HG03575 (cell line): ENCODE results near the gene A4GNT.
"Not testable (repeated sequence)": the region's sequence is repeated elsewhere in the genome, so short reads cannot be mapped to it uniquely, and the experiment has no call there.

Experiments
- ATAC-seq: cut with Tn5 transposase; IDR thresholded peaks from one replicate; pipeline ENCODE4 v1.9.1; 2021; ENCODE audit not compliant: unreplicated experiment, insufficient number of reproducible peaks, low FRiP score; ENCODE audit errors: extremely low read depth

A4GNT gene

DNA sequence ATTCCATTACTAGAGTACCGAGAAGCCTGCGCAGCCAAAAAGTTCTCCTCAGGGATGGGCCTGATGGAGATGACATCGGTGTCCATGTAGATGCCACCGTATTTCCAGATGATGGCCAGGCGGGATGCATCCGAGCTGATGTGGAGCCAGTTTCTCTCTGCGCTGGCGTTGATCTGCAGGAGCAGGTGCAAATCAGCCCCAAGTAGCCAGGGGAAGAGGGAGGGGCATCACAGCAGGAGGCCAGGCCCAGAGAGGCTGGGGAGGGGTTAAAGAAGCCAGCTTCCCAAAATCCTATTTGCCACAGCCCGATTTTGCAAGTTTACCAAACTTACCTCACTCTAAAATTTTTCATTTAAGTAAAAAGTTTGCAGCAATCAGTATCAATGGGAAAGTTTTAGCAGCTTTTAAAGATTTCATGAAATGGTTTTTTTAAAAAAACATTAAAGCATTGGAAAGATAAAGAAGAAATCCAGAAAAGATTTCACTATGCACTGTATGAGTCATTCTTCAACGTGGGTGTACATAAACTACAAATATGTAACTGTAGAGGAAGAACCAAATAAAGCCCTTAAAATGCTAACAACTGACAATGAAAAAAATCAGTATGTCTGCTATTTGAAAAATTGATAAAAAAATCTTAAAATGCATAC is 7.4 kb downstream of the A4GNT start:
- ATAC-seq, result no peak

DNA sequence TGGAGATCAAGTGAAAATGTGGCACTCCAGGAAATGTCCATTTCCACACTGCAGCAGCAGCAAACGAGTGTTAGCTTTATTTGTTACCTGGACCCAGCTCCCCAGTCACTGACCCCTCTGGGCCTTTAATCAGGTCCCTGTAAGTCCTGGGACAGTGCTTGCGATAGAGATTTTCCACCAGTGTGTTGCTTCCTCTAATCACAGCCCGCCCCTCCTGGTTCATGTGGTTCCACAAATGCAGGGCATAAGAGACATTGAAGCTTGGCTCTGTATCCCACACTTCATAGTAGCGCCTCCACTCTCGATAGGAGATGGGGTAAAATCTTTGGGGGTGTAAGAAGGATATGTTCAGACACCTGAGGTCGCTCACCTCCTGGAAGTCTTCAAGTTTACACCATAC is 8.0 kb downstream of the A4GNT start:
- no peak for ATAC-seq

DNA sequence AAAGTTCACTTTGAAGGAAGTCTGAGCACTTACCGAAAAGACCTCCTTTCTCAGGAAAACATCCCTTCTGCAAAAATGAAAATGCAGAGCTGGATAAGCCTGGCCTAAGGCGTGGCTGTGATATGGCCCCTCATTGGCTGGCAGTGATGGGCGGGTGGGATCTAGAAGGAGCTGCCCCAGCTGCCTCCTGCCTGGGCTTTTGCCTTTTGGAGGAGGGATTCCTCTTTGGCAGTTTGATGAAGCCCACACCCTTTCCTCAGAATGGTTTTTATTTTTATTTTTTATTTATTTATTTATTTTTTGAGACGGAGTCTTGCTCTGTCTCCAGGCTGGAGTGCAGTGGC is 12.8 kb downstream of the A4GNT start:
- no peak for ATAC-seq

DNA sequence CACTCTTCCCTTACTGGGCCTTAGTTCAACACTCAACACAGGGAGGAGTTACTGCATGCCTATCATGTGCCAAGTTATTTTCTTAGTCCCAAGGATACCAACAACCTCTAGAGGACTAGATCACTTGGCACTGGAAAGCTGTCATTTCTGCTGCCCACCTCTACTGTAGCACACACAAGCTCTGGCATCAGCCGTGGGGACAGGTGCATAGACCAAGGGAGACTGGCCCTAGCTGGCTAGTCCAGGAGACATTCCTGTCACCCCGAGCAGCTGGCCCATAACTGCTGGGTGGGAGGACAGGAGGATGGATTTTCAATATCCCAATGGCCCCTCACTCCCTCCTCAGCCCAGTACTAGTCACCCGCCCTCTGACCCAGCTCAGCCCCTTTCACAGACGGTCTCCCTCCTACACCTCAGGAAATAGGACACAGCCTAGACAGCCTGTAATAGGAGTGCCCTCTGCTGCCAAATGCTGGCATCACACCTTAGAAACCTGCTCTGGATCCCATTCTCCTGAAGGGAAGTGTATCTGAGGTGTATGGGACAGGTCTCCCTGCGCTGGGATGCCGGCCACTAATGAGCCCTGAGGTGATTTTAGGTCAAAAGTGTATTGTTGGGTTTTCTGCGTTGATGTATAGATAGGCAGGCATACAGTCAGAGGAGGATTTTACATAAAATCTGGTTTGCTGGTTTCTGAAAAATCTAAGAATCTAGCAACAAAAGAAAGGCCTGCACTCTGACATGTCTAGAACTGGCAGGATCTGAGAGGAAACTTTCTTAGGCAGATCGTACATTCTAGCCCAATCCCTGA is 13.4 kb downstream of the A4GNT start:
- no peak for ATAC-seq

DNA sequence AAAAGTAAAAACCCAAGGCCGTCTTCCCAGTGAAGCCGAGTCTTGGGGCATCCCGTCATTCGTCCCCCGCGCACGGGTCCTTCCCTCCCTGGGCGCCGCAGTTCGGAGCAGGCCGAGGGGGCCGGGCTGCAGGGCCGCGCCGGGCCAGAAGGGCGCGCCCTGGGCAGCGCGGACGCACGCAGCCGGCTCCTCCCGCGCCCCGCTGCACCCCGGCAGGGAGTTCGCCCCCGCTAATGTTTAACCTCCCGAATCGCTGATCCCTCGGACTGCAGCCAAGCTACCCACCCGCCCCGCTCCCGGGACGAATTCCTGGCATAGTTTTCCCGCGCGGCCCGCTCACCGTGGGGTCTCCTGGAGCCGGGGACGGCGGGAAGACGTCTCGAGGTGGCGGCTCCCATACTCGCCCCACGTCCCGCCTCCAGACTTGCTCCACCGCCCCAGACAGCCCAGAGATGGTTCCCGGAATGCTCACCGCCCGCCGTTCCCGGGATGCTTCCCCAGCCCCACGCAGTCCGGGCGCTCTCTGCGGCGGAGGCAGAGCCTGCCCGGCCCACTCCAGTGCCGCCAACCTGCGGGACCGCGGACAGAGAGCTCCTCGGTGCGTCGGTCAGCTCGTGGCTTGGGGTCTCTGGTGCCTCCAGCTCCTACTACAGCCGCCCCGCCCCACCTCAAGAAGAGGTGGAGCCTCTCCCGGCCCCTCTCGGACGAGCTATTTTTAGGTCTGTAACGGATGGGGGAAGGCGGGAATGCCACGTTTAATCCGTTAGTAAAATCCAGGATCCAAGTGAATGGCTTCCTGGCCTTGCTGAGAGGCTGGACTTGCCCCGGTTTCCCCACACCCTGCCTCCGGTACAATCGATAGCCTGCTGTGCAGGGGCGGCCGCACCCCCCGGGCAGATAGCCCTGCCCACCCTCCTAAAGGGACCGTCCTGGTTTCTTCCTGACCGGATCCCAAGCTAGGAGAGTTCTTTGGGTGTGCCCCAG is 16.9 kb downstream of the A4GNT start, which contains the start of gene DZIP1L:
Gene DZIP1L (minus strand): TSS at position 621 of the 984 bp plus-strand sequence. CDS start 11,637 bp downstream, outside the sequence.
- no peak for ATAC-seq

DNA sequence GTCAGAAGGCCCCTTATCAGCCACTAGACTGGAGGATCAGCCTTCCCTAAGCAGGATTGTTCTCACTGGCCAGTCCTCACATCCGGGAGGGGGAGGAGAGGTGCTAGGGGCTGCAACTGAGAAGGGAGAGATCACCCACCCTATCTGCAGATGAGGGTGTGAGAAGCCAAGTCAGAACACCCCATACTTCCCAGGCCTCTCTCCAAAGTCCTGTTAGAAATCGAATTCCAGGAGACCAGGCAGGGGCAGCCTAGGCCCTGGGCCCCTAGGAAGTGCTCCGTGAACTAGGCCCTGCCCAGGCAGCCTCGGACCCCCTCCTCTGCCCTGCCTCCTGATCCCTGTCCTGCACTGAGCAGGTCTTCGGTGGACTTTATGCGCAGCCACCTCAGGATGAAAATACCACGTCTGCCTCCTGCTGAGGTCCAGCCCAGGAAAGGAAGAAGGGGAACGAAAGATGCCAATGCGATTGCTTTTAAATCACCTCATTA is 17.7 kb downstream of the A4GNT start:
- no peak for ATAC-seq

DNA sequence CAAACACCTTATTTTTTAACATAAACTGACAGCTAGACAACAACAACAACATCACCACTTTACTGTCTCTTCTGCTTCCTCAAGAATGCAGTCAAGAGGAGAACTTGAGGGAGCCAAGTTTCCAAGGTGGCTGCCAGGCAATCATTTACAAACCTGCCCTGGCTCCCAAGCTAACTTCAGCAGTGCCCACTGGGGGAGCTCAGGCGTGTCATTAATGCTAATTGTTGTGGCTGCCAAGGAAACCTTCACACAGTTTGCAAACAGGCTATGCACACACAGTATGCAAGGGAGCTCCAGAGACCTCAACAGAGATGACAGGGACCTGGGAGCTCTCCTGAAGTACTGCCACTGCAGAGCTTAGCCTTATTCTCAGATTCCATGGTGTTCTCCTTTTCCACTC is 18.9 kb downstream of the A4GNT start:
- ATAC-seq, result no peak

DNA sequence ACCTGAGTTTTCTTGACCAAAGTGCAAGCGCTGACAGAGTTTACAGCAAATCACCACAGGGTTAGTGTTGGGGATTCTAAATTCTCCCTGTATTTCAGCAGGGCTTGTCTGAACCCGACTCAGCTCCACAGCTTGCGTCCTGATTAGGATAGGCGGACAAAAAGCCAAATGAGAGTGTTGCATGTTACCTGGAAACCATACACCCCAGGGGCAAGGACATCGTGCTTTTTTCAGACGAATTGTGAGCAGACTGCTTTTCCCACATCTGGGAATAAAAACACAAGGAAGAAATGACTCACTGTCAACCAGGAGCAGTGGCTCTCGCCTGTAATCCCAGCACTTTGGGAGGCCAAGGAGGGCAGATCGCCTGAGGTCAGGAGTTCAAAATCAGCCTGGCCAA is 19.8 kb downstream of the A4GNT start:
- no peak for ATAC-seq

DNA sequence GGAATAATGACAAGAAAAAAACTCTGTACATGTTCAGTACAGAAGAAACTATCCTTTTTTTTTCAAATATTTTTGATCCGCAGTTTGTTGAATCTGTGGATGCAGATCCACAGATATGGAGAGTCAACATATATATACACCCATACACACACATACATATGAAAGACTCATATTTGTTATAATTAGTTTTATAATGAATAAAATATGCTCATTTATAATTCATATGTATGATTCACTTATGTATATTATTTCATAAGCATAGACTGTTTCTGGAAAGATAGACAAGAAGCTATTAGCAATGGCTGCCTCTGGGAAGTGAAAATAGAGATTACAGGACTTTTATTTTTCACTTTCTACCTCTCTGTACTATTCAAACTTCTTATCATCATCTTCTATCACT is 26.6 kb downstream of the A4GNT start:
- no peak for ATAC-seq

DNA sequence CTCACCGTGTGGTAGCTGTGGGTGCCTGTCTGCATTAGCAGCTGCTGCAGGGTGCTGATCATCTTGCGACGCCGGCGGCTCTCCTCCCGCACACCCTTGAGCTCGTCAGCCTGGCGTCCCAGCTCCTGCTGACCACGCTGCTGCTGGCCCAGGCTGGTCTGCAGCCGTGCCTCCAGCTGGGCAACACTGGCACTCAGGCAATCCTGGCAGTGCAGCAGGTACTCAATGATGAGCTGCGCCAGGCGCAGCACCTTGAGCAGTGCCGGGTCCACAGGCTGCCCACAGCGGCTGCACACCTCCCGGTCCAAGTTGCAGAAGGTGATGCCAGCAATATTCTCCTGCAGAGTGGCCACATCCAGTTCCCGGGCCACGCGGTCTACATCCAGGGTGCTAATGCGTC is 28.7 kb downstream of the A4GNT start:
- no peak for ATAC-seq

DNA sequence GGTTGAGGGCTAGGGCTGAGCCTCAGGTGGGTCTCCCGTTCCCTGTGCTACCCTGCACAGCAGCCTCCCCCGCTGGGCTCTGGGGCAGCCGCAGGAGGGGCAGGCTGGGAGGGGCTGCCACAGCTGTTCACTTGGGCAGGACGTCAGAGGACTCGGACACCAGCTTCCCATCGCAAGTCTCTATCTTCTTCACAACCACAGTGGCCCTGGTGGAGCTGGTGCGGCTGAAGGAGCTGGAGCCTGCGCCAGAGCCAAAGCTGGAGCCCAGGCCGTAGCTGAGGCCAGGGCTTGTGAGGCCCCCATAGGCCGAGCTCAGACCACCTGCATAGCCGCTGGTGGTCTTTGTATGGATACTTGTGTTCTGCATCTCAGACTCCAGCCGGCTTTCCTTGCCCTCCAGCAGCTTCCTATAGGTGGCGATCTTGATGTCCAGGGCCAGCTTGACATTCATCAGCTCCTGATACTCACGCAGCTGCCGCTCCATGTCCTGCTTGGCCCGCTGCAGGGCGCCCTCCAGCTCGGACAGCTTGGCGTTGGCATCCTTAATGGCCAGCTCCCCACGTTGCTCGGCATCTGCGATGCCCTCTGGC is 30.7 kb downstream of the A4GNT start:
- not testable (repeated sequence) for ATAC-seq

DNA sequence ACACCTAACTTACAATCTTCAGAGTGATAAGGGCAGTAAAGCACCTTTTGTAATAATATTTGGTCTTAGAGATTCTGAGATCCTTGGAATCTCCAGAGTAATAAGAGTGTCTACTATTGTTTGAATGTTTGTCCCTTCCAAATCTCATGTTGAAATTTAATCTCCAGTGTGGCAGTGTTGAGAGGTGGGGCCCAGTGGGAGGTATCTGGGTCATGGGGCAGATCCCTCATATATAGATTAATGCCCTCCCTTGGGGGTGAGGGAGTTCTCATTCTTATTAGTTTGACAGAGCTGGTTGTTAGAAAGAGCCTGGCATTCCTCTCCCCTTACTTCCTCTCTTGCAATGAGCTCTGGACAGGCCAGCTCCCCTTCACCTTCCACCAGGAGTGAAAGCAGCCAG is 32.8 kb downstream of the A4GNT start:
- no peak for ATAC-seq

DNA sequence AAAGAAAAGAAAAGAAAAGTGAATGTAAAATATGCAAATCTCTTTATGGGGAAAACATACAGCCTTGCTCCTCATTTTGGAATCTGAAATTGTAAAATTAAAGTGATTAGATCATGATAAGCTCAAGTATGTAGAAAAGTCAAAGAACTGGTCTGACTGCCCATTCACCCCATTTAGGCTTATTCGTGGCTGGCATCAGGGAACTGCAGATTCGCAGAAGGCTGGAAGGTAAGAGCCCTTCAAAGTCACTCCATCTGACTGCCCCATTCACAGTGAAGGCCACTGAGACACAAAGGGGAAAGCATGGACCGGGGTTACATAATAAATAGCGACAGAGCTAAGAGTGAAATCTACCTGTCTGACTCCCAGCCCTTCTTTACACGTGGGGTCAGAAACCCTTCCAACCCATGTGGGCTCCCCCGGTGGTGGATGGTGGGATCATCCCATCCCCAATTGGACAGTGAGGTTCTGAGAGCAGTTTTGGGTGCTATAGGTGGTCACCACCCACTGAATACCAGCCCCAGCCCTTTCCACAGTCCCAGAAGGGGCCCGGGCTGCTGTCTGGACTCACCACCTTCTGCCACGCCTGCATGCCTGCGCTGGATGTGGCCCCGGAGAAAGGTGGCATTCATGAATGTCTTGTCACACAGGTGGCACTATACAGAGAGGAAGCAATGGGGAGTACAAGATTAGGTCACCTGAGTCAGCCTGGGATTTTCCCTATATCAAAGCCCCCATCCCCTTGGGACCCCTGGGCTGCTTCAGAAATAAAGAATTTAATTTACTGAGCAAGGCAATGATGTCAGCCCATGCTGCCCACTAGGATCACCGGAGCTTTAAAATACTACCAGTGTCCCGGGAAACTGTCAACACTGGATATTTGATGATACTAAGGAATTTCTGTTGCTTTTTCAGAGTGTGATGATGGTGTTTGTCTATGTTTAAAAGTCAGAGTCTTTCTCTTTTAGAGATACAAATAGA is 34.7 kb downstream of the A4GNT start:
- no peak for ATAC-seq

DNA sequence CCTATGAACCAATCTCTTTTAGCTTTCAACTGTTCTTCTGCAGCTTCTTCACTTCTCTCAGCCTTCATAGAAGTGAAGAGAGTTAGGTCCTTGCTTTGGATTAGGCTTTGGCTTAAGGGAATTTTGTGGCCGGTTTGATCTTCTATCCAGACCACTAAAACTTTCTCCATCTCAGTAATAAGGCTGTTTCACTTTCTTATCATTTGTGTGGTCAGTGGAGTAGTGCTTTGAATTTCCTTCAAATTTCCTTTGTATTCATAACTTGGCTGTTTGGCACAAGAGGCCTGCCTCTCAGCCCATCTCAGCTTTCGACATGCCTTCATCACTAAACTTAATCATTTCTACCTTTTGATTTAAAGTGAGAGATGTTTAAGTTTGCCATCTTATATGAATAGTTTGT is 38.5 kb downstream of the A4GNT start:
- ATAC-seq, result no peak

DNA sequence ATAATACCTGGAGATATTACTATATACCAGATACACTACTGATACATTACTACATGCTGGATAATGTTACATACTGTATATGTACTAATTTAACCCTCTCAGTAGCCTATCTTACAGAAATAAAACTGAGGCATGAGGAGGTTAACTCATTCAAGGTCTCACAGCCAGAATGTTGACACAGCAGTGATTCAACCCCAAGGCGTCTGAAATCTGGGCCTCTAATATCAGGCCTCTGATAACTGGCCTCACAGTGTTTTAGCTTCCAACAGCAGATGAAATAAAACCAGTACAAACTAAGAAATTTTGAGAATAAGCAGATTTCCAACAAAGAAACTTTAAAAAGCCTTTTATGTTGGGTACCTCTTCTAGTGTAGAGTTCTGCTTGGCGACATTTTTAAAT is 40.2 kb downstream of the A4GNT start:
- no peak for ATAC-seq

DNA sequence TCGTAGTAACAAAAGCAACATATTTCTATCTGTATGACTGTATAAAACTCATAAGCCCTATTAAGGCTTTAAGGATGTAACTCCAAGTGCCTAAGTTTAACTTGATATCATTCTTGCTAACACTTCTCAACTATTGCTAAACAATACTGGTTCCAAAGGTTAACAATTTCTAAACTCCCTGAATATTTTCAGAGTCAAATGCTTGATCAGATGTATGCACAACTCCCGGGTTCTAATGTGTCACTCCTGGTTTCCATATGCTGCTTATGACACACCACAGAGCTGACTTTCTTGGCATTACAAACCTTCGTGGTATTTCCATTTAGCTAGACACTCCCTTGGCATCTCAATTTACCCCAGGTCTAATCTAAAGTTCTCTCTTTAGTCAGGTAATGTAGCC is 43.1 kb downstream of the A4GNT start:
- ATAC-seq, result no peak

DNA sequence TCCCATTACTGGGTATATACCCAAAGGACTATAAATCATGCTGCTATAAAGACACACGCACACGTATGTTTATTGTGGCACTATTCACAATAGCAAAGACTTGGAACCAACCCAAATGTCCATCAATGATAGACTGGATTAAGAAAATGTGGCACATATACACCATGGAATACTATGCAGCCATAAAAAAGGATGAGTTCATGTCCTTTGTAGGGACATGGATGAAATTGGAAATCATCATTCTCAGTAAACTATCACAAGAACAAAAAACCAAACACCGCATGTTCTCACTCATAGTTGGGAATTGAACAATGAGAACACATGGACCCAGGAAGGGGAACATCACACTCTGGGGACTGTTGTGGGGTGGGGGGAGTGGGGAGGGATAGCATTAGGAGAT is 46.4 kb downstream of the A4GNT start:
- not testable (repeated sequence) for ATAC-seq

DNA sequence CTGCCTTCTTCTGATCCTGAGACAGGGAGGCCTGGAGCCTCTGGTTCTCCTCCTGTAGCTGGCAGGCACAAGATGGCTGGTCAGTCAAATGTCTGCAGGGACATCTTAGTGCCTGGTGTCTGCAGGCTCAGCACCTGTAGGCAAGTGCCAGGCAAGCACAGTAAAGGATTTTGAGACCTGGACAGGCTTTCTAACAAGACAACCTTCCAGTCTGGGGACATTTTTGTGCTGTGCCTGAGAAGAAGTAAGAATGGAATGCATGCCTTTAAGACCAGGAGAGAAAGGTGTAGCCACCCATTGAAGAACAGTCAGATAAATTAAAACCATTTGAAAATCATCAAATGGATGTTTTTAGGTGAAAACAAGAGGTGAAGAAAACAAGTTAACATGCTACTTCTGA is 48.0 kb downstream of the A4GNT start:
- ATAC-seq, result no peak
